ENCODE measurements around the gene LRRC51.

LRRC51 gene, protein sequence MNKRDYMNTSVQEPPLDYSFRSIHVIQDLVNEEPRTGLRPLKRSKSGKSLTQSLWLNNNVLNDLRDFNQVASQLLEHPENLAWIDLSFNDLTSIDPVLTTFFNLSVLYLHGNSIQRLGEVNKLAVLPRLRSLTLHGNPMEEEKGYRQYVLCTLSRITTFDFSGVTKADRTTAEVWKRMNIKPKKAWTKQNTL

DNA sequence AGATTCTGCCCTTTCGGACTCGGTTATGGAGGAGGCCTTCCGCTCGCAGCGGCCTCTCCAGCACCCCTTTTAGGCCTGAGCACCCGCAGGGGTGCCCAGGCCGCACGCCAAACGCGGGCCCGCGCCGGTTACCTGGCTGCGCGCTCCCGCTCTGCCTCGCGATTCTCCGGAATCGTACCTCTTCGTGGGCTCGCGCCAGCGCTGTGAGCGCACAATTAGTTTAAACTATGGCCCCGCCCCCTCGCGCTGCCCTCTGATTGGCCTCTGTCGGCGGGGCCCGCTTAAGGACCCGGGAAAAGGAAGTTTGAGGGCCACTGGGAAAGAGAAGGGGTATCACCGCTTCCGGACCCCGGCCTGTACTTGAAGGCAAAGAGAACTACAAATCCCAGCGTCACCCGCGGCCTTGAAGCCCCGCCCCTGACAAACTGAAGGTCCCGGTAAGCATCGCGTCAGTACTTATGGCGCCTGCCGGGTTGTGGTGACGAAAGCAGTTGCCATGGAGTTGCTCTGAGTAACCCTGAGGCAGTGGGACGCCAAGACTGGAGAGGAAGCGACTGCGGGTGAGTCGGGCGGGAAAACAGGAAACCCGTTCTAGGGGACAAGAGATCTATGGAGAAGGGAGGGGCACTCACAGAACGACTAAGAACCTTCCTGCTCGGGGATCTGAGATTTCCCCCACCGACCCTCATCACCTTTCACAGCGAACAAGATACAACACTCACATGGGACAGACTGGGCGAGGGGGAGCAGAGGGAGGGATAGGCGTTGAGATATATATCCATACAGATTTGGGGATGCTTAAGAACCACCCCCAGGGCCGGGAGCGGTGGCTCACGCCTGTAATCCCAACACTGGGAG lies at the start of gene LRRC51, which contains the start of gene NUMA1:
Gene LRRC51 (plus strand): TSS at position 525 of the 858 bp plus-strand sequence. CDS start 8,234 bp downstream, outside the sequence.
Gene NUMA1 (minus strand): TSS at position 217 of the 858 bp plus-strand sequence. CDS start 44,599 bp downstream, outside the sequence.
- Histone ChIP-seq H3K27ac (peak within 1 kb of the TSS in 20 of 21 experiments; percentile 67 to 93 (median 89)), H3K4me3 (peak within 1 kb of the TSS; percentile 44 to 77 (median 71))

DNA sequence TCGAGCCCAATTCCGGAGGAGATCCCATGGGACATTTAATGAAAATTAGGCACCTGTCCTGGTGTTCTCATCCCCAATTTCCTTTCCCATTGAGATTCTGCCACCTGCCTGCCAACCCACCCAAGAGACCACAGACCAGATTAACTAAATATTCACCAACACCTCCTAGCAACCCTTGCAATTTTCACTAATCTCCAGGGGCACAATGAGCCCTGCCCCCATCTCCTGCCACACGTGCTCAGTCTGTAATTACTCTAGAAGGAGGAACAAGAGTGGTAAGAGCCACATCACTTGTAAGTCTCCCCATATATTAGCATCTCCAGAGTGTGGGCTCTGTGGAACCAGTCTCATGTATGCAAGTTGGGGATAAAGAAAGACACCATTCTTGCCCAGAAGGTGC lies 44.0 kb upstream of the LRRC51 start:
- Histone ChIP-seq H3K4me3 (no peak overlapping the region), H3K27ac (peak overlapping the region in 6 of 21 experiments; percentile 3 to 96 (median 34))

DNA sequence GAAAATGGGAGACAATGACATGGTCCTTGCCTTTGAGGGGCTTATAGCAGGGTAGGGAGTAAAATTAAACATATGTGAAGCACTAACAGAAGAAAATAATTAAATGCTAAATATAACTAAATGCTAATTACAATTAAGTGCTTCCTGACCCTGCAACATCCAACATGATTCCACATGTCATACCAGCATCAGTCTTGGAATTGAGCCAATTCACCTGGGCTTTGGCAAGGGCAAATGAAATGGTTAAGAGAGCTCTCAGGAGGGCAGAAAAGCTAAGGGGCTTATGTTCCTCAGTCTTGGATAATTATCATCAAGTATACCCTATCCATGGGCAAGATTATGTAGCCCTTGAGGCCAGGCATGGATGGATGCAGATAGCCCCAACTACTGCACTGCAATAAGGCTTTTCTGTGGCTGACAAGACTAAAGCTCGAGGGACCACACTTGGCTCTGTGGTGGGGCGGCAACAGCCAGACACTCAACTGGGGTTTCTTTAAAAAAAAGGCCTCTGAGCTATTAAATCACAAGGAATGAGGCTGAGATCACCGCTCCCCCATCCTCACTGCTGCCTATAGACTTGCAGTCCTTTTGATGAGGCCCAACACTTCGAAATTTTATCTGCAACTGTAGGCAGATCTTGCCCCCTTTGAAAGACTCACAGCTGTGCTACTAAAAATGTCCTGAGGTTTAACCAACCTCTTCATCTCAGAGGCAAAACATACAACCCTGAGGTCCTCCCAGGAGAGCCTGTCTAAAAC lies 42.9 kb upstream of the LRRC51 start:
- Histone ChIP-seq H3K4me3 (peak overlapping the region in 3 of 7 experiments; percentile 42 to 54 (median 54)), H3K27ac (peak overlapping the region in 18 of 21 experiments; percentile 91 to 100 (median 94))

DNA sequence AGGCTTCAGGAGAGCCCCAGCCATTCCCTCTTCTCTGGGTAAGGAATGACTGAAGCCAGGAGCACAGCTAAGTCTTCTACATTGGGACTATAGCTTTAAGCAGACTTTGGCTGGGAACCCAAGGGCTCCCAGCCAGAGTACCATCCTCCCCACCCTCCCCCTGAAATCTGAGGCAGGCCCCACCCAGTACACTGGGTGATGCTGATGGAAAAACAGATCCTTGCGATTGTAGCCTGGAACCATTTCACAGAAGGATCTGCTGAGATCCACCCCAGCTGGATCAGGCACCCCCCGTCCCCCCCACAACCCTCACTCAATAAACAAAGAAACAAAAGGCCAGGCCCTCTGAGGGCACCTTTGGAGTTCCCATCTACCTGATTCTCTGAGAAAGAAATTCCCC lies 42.2 kb upstream of the LRRC51 start:
- H3K4me3 ChIP-seq: peak overlapping the region; percentile 41 to 57 (median 49)
- peak overlapping the region in 20 of 21 experiments; percentile 43 to 100 (median 94) for H3K27ac ChIP-seq

DNA sequence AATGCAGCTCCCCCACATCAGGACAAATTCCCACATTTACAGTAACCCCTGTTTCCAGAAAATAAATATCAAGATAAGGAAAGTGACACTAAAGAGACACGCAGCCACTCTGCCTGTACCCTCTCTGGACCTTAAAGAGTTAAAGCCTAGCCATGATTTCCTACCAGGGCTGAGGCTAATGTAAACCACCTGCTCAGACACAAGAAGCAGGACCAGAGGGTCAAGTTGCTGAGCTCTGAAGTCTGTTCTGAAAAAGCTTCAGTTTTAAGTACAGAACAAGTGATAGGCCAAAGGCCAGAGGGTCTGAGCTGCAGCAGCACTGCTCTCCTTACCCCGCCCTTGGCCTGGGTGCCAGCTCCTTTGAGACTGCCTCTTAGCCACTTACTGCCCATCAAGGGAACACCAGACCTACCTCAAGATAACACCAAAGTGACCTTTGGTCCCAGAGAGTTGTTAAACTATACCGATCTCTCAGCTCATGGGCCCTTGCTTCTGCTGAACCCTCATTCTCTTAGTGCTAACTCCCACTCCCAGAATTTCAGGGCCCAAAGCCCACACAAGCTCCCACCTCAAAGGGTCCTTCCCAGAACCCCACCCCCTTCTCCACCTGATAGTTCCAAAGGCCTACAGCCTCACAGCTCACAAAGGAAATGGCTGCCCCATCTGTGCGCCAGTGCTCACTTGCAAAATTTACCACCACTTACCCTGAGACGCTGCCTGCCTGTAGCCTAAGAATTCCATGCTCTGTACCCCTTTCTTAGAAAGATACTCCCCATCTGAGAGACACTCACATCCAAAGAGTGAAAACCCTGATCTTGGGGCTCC lies 41.4 kb upstream of the LRRC51 start:
- Histone ChIP-seq H3K4me3 (peak overlapping the region; percentile 41 to 57 (median 49)), H3K27ac (peak overlapping the region in 20 of 21 experiments; percentile 90 to 100 (median 94))

DNA sequence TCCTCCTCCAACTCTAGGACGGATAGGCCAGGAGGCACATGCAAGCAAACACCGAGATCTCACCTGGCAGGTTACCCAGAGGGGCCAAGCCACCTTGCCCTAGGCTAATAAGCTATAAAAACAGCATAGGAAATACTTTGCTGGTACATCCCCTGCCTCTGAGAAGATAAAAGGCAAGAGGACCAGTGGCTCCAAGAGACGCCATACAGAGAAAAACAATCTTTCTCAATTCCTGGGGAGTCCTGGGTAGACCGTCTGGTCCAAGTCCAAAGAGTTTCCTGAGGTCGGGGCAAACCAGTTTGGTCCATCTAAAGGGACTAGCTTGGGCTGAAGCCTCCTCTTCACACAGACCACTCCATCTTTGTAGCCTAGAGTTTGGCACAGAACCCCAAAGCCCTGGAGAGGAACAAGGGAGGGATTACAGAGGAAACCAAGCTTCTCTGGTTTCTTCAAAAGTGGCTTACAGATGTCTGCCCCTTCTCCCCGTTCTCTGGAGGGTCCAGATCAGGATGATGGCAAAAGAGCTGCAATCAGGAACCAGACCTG lies 40.7 kb upstream of the LRRC51 start:
- Histone ChIP-seq H3K4me3 (peak overlapping the region; percentile 41 to 57 (median 49)), H3K27ac (peak overlapping the region in 20 of 21 experiments; percentile 90 to 100 (median 94))

DNA sequence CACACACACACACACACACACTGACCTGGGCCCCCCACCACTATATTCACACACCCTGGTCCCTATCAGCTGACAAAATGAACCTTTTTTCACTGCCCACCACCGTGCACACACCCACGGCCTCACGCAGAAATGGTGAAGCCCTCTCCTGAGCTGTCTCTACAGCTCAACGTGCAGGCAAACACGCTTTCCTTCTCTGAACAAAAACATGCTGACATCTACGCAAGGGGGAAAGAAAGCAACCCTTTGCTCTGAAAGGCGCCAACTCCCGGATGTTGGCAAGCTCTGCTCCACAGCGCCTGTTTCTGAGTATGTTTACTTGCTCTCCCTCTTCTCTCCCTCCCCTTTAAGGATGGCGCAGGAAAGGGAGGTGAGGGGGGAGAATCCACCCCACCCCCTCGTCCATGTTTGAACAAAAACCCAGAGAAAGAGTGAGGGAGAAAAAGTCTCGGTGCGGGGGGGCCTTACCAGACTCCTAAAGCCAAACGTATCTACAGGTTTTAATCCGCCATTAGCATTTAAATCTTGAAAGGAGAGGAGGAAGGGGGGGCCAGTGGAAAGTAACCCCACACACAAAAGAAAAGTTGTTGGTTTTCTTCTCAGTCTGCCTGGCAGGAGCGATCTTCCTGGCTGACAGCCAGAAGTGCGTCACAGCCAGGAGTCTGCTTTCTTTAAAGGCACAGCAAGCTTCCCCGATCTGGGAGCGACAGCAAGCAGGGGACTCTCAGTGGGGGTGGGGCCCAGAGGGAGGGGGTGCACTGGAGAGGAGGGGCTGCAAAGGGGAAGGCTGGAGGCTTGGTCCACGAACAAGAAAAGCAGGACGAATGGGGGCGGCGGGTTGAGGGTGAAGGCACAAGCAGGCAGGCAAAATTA lies 39.9 kb upstream of the LRRC51 start:
- H3K27ac ChIP-seq: peak overlapping the region; percentile 82 to 100 (median 94)

DNA sequence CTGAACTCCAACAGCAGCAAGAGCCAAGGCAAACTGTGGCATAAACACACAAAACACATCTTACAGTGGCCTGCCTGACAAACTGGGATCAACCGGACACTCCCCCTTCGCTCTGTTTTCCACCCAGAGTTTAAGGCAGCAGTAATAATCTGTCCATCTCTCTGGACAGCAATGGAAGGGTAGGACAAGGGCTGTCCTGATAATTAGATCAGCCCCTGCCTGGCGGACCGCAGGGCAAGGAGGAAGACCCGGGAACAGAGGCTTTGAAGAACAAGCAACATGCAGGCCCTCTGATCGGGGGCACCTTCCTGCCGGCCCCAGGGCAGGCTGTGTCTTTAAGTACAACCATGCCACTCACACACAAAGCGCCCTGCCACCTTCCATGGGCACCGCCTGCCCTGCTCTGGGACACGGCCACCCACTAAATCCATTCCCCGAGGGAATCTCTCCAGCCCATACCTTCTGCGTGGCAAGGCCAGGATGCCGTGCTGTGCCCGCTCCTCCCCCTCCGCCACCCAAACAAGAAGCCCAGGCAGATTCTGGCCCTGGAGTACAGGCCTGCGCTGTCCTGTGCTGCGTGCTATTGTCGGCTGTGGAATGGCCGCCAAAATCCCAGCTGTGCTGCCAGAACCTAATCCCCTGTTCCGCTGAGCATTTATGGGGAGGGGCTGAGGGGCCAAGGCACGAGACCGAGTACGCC lies 39.1 kb upstream of the LRRC51 start:
- peak overlapping the region; percentile 82 to 100 (median 94) for H3K27ac ChIP-seq
- peak overlapping the region; percentile 41 to 57 (median 49) for H3K4me3 ChIP-seq

More for the DNA sequence above, 39.9 kb upstream of the LRRC51 start:
- H3K4me3 ChIP-seq: peak overlapping the region; percentile 41 to 57 (median 49)

DNA sequence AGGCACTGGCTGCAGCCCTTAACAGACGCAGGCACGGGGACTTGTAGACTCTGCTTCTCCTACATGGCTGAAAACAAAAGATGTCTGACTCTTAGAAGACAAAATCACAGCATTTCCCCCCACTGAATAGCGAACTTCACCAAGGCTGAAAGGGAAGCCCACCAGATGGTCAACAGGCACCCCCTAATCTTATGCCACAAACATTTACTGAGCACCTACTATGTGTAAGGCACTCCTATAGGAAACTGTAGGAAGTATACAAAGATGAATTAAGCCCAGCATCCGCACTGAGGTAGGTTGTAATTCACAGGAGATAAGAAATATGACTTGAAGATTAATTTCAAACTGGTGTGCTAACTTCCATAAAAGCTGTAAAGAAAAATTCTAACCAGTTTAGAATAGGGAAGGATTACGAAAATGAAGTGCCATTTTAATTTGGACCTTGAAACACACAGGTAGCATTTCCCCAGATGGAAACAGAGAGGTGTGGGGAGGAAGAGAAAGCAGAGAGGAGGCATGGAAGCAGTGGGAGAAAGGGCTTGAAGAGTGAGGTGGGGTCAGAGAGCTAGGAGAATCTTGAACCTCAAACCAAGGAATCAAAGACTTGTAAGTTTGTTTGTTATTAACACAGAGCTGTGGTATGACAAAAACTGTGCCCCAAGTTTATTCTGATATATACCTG lies 38.4 kb upstream of the LRRC51 start:
- peak overlapping the region; percentile 82 to 100 (median 94) for H3K27ac ChIP-seq

DNA sequence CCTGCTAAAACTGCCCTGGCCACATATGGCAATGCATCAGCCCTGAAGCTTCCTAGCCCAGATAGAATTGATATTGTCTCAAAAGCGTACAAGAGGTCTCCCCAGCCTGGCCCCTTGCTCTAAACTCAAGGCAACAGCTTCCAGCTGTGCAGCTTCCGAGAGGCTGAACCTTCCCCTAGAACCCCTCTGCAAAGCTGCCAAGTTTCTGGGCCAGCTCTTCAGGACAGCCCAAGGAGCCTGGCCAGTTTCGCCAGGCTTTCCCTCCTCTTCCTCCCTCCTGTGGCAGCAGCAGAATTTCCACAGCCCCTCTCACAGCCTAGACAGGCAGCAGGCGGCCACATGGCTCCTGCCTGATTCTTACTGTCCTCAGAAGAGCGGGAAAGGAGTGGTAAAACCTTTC lies 34.8 kb upstream of the LRRC51 start:
- Histone ChIP-seq H3K27ac (peak overlapping the region in 2 of 21 experiments; percentile 16 to 25), H3K4me3 (no peak overlapping the region)

More for the DNA sequence above, 38.4 kb upstream of the LRRC51 start:
- H3K4me3 ChIP-seq: peak overlapping the region; percentile 41 to 57 (median 49)

DNA sequence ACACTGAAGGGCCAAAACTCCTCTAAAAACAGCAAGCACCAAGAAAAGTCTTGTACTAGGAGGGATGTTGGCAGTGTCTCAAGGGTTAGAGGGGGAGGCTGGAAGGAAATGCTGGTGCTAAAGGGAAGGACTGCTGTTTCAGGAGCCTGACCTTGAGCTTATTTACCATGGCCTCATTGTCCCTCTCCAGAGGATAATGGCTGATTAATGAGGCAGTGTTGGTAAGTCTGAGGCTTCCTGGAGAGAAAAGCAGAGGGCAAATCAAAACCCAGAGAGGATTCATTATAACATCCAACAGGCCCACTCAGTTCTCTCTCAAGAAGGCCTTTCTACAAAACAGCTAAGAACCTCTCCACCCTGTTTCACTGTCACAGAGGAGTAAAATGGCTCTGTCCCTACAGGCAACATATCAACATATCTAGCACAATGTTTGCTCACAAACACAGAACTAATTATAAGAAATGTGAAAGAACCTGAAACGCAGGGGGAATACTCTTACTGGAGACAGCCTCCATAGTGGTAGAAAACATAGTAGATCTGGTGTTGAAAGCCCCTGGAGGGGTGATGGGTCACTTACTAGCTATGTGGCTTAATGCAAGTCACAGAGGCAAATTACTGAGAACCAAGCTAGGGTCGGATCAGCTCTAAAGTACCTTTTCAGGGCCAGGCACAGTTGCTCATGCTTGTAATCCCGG lies 31.7 kb upstream of the LRRC51 start:
- peak overlapping the region in 7 of 21 experiments; percentile 5 to 63 (median 13) for H3K27ac ChIP-seq
- H3K4me3 ChIP-seq: no peak overlapping the region

DNA sequence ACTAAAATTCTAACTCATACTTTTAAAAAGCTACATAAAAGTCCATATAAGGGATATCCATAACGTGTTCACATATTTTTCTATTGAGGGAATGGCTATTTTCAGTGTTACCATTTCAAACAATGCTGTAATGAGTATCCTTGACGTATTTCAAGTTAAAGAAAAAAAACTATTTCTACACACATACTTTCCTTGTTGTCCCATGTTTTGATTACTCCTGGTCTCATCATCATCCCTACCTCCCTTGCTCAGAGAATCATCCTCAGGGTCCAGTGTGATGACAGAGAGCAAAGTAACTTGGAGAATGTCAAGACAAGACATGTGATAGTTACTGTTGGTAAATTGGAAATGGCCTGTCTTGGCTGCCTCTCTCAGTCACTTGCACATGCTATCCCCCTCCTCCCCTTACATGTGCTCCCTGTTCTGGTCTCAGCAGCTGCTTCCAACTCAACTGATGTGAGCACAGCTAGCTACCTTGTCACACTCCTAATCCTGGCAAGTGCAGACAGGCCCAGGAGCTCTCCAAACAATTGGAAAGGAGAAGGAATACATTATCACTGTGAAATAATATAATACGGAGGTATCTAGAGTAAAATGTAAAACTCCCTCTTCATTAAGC lies 22.1 kb upstream of the LRRC51 start:
- H3K27ac ChIP-seq: peak overlapping the region in 1 of 21 experiments; percentile 19
- no peak overlapping the region for H3K4me3 ChIP-seq

DNA sequence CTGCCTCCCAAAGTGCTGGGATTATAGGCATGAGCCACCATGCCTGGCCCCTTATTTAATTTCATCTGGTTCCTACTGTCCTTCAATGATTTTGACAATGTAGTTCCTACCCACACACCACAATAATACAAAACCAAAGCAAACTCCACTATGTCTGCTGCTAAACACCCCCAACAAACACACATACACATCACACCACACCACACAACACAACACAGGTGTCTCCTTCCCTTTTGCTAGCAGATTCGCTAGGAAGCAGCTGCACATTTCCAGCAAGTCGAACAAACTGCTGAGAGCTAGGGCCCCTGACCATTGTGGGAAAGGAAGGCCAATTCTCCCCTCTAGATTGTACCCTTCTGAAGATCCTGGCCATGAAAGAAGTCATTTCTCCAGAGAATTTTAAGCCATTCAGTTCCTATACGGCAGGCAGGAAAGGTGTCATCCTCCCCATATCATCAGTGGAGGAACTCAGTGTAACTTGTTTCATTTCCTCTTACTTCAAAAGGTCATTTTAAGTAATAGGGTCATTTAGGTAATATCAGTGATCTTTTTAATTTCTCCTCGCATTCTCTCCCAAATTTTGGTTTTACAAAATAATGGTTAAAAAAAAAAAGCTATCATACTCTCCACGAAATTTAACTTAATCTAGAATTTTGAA lies 18.8 kb upstream of the LRRC51 start:
- H3K4me3 ChIP-seq: no peak overlapping the region
- peak overlapping the region in 1 of 21 experiments; percentile 53 for H3K27ac ChIP-seq

DNA sequence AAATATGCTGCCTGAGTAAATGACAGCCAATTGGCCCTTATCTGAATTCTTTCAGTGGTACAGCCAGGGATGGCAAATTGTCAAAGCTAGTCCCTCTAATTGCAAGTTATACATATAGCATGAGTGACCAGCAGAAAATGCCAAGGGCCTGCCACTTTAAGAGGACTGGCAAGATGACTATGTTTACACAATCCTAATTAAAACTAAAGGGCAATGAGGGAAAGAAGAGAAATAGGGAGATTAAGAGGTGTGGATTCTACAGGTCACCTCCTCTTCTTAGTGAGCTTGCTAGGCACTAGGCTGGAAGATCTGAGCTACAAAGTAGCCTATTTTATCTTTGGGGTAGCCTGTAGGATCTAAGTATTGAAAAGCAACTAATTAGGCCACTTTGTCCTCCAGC lies 13.8 kb upstream of the LRRC51 start:
- Histone ChIP-seq H3K27ac (peak overlapping the region in 15 of 21 experiments; percentile 12 to 87 (median 43)), H3K4me3 (no peak overlapping the region)

DNA sequence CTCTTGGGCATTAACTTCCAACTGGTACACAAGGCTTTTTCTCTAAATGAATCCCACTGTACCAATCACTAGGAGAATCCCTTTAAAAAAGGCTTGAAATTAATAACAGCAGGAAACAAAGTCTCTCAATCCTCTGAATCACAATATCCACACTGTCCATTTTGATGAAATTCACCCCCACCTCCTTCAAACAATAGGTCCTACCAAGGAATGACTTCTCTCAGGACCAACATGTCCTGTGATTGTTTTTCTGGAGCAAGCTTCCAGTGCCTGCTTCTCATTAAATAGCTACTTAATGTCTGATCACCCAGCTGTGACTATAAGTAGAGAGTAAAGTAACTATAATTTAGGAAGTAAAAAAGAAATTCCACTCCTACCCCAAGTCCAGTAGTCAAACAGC lies 13.4 kb upstream of the LRRC51 start:
- Histone ChIP-seq H3K27ac (peak overlapping the region in 14 of 21 experiments; percentile 12 to 87 (median 44)), H3K4me3 (no peak overlapping the region)

All from skin epidermis (tissue), 12 donors.